Loucy (cell line): Measurements from ENCODE around the gene RAMACL.

Experiments
- H2AFZ ChIP-seq: fragments of 200-600 bp; sonication (generic); 2 replicates; pipeline ENCODE4 v1.6.0; 2016; ENCODE audit warnings: antibody characterized with exemption, mild to moderate bottlenecking, low read length, moderate library complexity
- H3F3A ChIP-seq: fragments of 200-600 bp; 2 replicates; pipeline ENCODE4 v1.6.0; 2016; ENCODE audit warnings: antibody characterized with exemption, low read depth, mild to moderate bottlenecking
- H3K27me3 ChIP-seq: fragments of 200-600 bp; sonication (generic); 2 replicates; pipeline ENCODE4 v1.6.1; 2014; ENCODE audit warnings: low read length, mild to moderate bottlenecking; ENCODE audit not compliant: insufficient read depth, poor library complexity, severe bottlenecking
- H3K36me3 ChIP-seq: fragments of 200-600 bp; sonication (generic); 2 replicates; pipeline ENCODE4 v1.6.1; 2016; ENCODE audit warnings: low read length; ENCODE audit not compliant: insufficient read depth
- H3K4me1 ChIP-seq: fragments of 200-600 bp; sonication (generic); 2 replicates; pipeline ENCODE4 v1.5.1; 2014; ENCODE audit warnings: low read length, mild to moderate bottlenecking; ENCODE audit not compliant: insufficient read depth, poor library complexity, severe bottlenecking
- H3K4me2 ChIP-seq: fragments of 200-600 bp; sonication (generic); 2 replicates; pipeline ENCODE4 v1.6.0; 2014; ENCODE audit warnings: antibody characterized with exemption, low read length, low read depth, mild to moderate bottlenecking; ENCODE audit not compliant: poor library complexity, severe bottlenecking
- H3K4me3 ChIP-seq: fragments of 200-600 bp; sonication (generic); 2 replicates; pipeline ENCODE4 v1.5.1; 2014; ENCODE audit warnings: low read length, mild to moderate bottlenecking, mixed read lengths; ENCODE audit not compliant: poor library complexity, severe bottlenecking
- H3K79me2 ChIP-seq: fragments of 200-600 bp; sonication (generic); 2 replicates; pipeline ENCODE4 v1.6.1; 2014; ENCODE audit warnings: low read length; ENCODE audit not compliant: insufficient read depth
- H3K9ac ChIP-seq: fragments of 200-600 bp; sonication (generic); 2 replicates; pipeline ENCODE4 v1.6.0; 2014; ENCODE audit warnings: mild to moderate bottlenecking, low read depth, low read length, moderate library complexity; ENCODE audit not compliant: poor library complexity, severe bottlenecking
- H3K9me2 ChIP-seq: fragments of 200-600 bp; sonication (generic); replicated peaks from 2 replicates; pipeline ENCODE4 v1.6.1; 2016; ENCODE audit warnings: low read depth, low read length, mixed read lengths
- H3K9me3 ChIP-seq: fragments of 200-600 bp; sonication (generic); 2 replicates; pipeline ENCODE4 v1.6.1; 2014; ENCODE audit warnings: mild to moderate bottlenecking, antibody characterized with exemption, low read length, low read depth; ENCODE audit not compliant: insufficient read depth
- H4K20me1 ChIP-seq: fragments of 200-600 bp; sonication (generic); 2 replicates; pipeline ENCODE4 v1.6.0; 2014; ENCODE audit warnings: antibody characterized with exemption, low read length, mild to moderate bottlenecking; ENCODE audit not compliant: insufficient read depth, poor library complexity, severe bottlenecking
- CTCF ChIP-seq: fragments of 200-600 bp; sonication (generic); conservative IDR thresholded peaks from 2 replicates; pipeline ENCODE4 v1.5.1; 2014; ENCODE audit warnings: mild to moderate bottlenecking, antibody characterized with exemption, low read length
- EZH2phosphoT487 ChIP-seq: fragments of 200-600 bp; IDR thresholded peaks from 2 replicates; pipeline ENCODE4 v1.6.1; 2018; ENCODE audit warnings: antibody characterized with exemption, mild to moderate bottlenecking, moderate library complexity, borderline replicate concordance

The RAMACL gene

GRCh38 chr6:166619912-166620311, 33.4 kb upstream of the RAMACL start:
- Histone ChIP-seq H3K9ac (no peak overlapping the region), H3K79me2 (no peaks in the 10 kb centered on the region), H3K4me3 (no peak overlapping the region), H3K9me2 (no peaks in the 10 kb centered on the region), H3K4me2 (no peak overlapping the region), H3K4me1 (peaks cover 3% of the 10 kb centered on the region), H4K20me1 (no peaks in the 10 kb centered on the region), H3K9me3 (no peaks in the 10 kb centered on the region), H3F3A (0 out of 2 replicates have a peak, but pooled peaks cover 2% of the 10 kb centered on the region), H3K36me3 (no peaks in the 10 kb centered on the region), H2AFZ (no peak overlapping the region), H3K27me3 (no peaks in the 10 kb centered on the region)
- TF ChIP-seq EZH2phosphoT487 = no peak
- TF ChIP-seq CTCF = no peak

- no peak overlapping the region for H2AFZ ChIP-seq
- peaks cover 3% of the 10 kb centered on the region for H3K4me1 ChIP-seq
- no peak for TF ChIP-seq CTCF
- TF ChIP-seq EZH2phosphoT487 = no peak
- no peaks in the 10 kb centered on the region for H3K27me3 ChIP-seq
- H3K9me3 ChIP-seq = no peaks in the 10 kb centered on the region
- H3F3A ChIP-seq = no peaks in the 10 kb centered on the region
- H3K9ac ChIP-seq = no peak overlapping the region
- no peak overlapping the region for H3K4me2 ChIP-seq
- no peaks in the 10 kb centered on the region for H3K79me2 ChIP-seq
- H4K20me1 ChIP-seq = no peaks in the 10 kb centered on the region
- no peaks in the 10 kb centered on the region for H3K9me2 ChIP-seq
- H3K36me3 ChIP-seq = no peaks in the 10 kb centered on the region
- H3K4me3 ChIP-seq = no peak overlapping the region
Observed at GRCh38 chr6:166618866-166619761, 32.6 kb upstream of the RAMACL start.

DNA sequence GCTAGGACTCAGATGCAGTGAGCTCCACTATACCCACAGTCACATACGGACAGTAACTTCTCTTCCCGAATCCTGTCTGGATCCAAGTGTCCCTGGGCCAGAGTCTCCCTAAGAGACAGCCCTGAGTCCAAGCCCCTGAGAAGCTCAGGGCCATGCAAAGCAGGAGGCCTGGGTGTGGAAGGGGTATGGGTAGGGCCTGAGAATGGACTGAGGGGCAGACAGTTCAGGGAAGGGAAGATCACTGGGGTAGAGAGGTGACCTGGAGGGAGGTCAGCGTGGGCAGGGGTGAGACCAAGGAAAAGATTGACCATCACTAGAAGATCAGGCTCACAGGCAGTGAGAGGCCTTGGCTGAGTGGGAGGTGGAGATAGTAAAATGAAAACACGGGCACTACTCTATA, 31.8 kb upstream of the RAMACL start:
- H2AFZ ChIP-seq = no peak overlapping the region
- peaks cover 3% of the 10 kb centered on the region for H3K4me1 ChIP-seq
- H3K36me3 ChIP-seq = no peaks in the 10 kb centered on the region
- H3K27me3 ChIP-seq = no peaks in the 10 kb centered on the region
- H3K9ac ChIP-seq = no peak overlapping the region
- no peaks in the 10 kb centered on the region for H3F3A ChIP-seq
- no peaks in the 10 kb centered on the region for H4K20me1 ChIP-seq
- H3K9me3 ChIP-seq = no peaks in the 10 kb centered on the region
- no peaks in the 10 kb centered on the region for H3K9me2 ChIP-seq
- H3K4me2 ChIP-seq = no peak overlapping the region
- H3K79me2 ChIP-seq = no peaks in the 10 kb centered on the region
- H3K4me3 ChIP-seq = no peak overlapping the region
- TF ChIP-seq CTCF (no peak), EZH2phosphoT487 (no peak)
